ENCODE results near the gene EIF5A. TPM values are rescaled to one million over a fixed set of nuclear protein-coding genes. Genes with fewer than 3 reads are reported as not detected.

EIF5A gene
- total and polyA plus RNA-seq, 8 donors, result 86.9 to 438 (median 163) TPM

GRCh38 chr17:7279448-7279847 is 28.0 kb upstream of the EIF5A start:
- intact Hi-C loops (cut with DNase I; ENCODE audit: low total_unique reads), result loop anchor here (10.0 kb wide), 1 partner anchor 65 kb away; no protein-coding TSS in a partner anchor
- Histone ChIP-seq H3K27ac (no peak overlapping the region), H3K9me3 (no peaks in the 10 kb centered on the region), H3K4me3 (no peak overlapping the region), H3K27me3 (peaks cover 0 to 31% (median 16%) of the 10 kb centered on the region in 3 donors), H3K36me3 (peaks cover 0 to 6% (median 0%) of the 10 kb centered on the region in 4 donors), H3K4me1 (peaks cover 20 to 42% (median 32%) of the 10 kb centered on the region in 4 donors)
- TF ChIP-seq EP300 (IDR thresholded peaks at IDR 0.05), result no peak
- TF ChIP-seq POLR2AphosphoS5 (IDR thresholded peaks at IDR 0.05), result no peak
- TF ChIP-seq POLR2A (IDR thresholded peaks at IDR 0.05), result no peak
- no peak for TF ChIP-seq CTCF (IDR thresholded peaks at IDR 0.05)
- WGBS, 5 donors, result 68 to 85% (median 83%) methylated on average over 8 of the region's 8 CpGs
- no peak for DNase-seq

- H3K27ac ChIP-seq, result peak overlapping the region; percentile 48 to 92 (median 83)
- peak overlapping the region; percentile 43 to 60 (median 54) for H3K4me3 ChIP-seq
- peaks cover 0 to 35% (median 16%) of the 10 kb centered on the region in 3 donors for H3K27me3 ChIP-seq
- peaks cover 0 to 17% (median 3%) of the 10 kb centered on the region in 4 donors for H3K36me3 ChIP-seq
- no peaks in the 10 kb centered on the region for H3K9me3 ChIP-seq
- DNase-seq, result peak; percentile 87 to 94
- intact Hi-C loops (cut with DNase I; ENCODE audit: low total_unique reads), result no loop called here
- TF ChIP-seq POLR2AphosphoS5 (IDR thresholded peaks at IDR 0.05) (peak in 1 of 3 donors; percentile 29), EP300 (IDR thresholded peaks at IDR 0.05) (no peak), POLR2A (IDR thresholded peaks at IDR 0.05) (no peak), CTCF (IDR thresholded peaks at IDR 0.05) (peak in 5 of 7 experiments; percentile 88 to 97 (median 94))
- H3K4me1 ChIP-seq, result peaks cover 20 to 43% (median 35%) of the 10 kb centered on the region in 4 donors
- WGBS, 5 donors, result 0 to 1% (median 0%) methylated on average over 28 to 29 of the region's 29 CpGs
Observed at GRCh38 chr17:7280519-7281073, 26.8 kb upstream of the EIF5A start.

- Histone ChIP-seq H3K27ac (peak within 1 kb of the TSS; percentile 48 to 92 (median 83)), H3K36me3 (peaks cover 0 to 21% (median 4%) of the 10 kb centered on the region in 4 donors), H3K27me3 (peaks cover 0 to 35% (median 16%) of the 10 kb centered on the region in 3 donors), H3K4me1 (peaks cover 20 to 43% (median 35%) of the 10 kb centered on the region in 4 donors), H3K4me3 (peak within 1 kb of the TSS; percentile 43 to 60 (median 54)), H3K9me3 (no peaks in the 10 kb centered on the region)
- WGBS, 5 donors, result 0 to 1% (median 1%) methylated on average over 42 to 71 of the region's 71 CpGs
- peak; percentile 96 to 97 for DNase-seq
- intact Hi-C loops (cut with DNase I; ENCODE audit: low total_unique reads), result no loop called here
- TF ChIP-seq POLR2AphosphoS5 (IDR thresholded peaks at IDR 0.05) (peak in 2 of 3 donors; percentile 2 to 73), EP300 (IDR thresholded peaks at IDR 0.05) (peak; percentile 59), POLR2A (IDR thresholded peaks at IDR 0.05) (no peak), CTCF (IDR thresholded peaks at IDR 0.05) (no peak)
Observed at GRCh38 chr17:7281074-7281952, 26.1 kb upstream of the EIF5A start, which contains the start of gene SLC2A4. TSS of gene SLC2A4 (plus strand) at chr17:7281718. CDS start at chr17:7281935, 217 bp downstream.
